Activated T-cell treated with anti-CD3 and anti-CD28 coated beads, Interleukin-2, amount 50 U/mL, for 72 hours (primary cell): ENCODE measurements around the gene TANGO2. TPM values are rescaled to one million over a fixed set of nuclear protein-coding genes. Genes with fewer than 3 reads are reported as not detected.
A peak's percentile ranks its signal among the peaks of the same experiment; 100 is the strongest.

Experiments
- ATAC-seq, 2 donors: fragments of 150-1000 bp; cut with Tn5 transposase; replicated peaks in 1 of 2; 2 replicates each; pipeline ENCODE4 v1.10.0; 2021; ENCODE audit warnings: moderate library complexity in 2 of 2, mild to moderate bottlenecking in 1 of 2
- DNase-seq, 2 donors: peaks; one replicate each; pipeline ENCODE4 v3.0.0; 2021 to 2022; ENCODE audit warnings: mixed read lengths in 1 of 2
- H3K27ac Mint-ChIP-seq: one replicate; pipeline ENCODE4 v1.8.0; 2022; ENCODE audit warnings: mild to moderate bottlenecking, moderate library complexity, mixed read lengths
- H3K27me3 Mint-ChIP-seq: one replicate; pipeline ENCODE4 v1.8.0; 2022; ENCODE audit warnings: low read depth, mixed read lengths
- H3K36me3 Mint-ChIP-seq, 2 donors: one replicate each; pipeline ENCODE4 v1.8.0; 2022; ENCODE audit warnings: mixed read lengths in 2 of 2, mild to moderate bottlenecking in 1 of 2; ENCODE audit not compliant: insufficient read depth in 2 of 2
- H3K4me1 Mint-ChIP-seq: one replicate; pipeline ENCODE4 v1.8.0; 2022; ENCODE audit warnings: low read depth, mixed read lengths
- H3K4me3 Mint-ChIP-seq, 2 donors: one replicate each; pipeline ENCODE4 v1.8.0; 2022; ENCODE audit warnings: mild to moderate bottlenecking in 2 of 2, mixed read lengths in 2 of 2, moderate library complexity in 2 of 2
- H3K9me3 Mint-ChIP-seq, 2 donors: one replicate each; pipeline ENCODE4 v1.8.0; 2022; ENCODE audit warnings: mixed read lengths in 2 of 2
- total RNA-seq, 2 donors: library from RNA; stranded (reverse); gene quantifications; one replicate each; pipeline ENCODE4 v1.2.3, GENCODE V29; 2022

TANGO2 gene
- total RNA-seq, 2 donors from 2014 or later: 35.5 to 43.0 TPM

GRCh38 chr22:20015971-20016733, 4.8 kb upstream of the TANGO2 start:
- Mint-ChIP-seq H3K4me1 (peaks cover 15% of the 10 kb centered on the region), H3K27ac (no peak overlapping the region), H3K36me3 (no peaks in the 10 kb centered on the region), H3K27me3 (peaks cover 25% of the 10 kb centered on the region), H3K4me3 (peak overlapping the region; percentile 32 to 39), H3K9me3 (no peaks in the 10 kb centered on the region)
- peak; percentile 16 for ATAC-seq
- peak; percentile 48 to 55 for DNase-seq

- Mint-ChIP-seq H3K4me3 (peak within 1 kb of the TSS; percentile 86 to 90), H3K9me3 (no peaks in the 10 kb centered on the region), H3K27ac (no peak within 1 kb of the TSS), H3K4me1 (peaks cover 20% of the 10 kb centered on the region), H3K27me3 (peaks cover 25% of the 10 kb centered on the region), H3K36me3 (no peaks in the 10 kb centered on the region)
- DNase-seq (peak; percentile 94 to 95), ATAC-seq (peak; percentile 66 to 67)
Observed at GRCh38 chr22:20016734-20017621, 3.9 kb upstream of the TANGO2 start, which contains the start of gene ARVCF. TSS of gene ARVCF (minus strand) at chr22:20016823. CDS start at chr22:19990794, 26,029 bp downstream.

GRCh38 chr22:20017622-20017958, 3.3 kb upstream of the TANGO2 start:
- no peak overlapping the region for H3K27ac Mint-ChIP-seq
- ATAC-seq: no peak
- peaks cover 26% of the 10 kb centered on the region for H3K4me1 Mint-ChIP-seq
- H3K4me3 Mint-ChIP-seq: peak overlapping the region; percentile 86 to 90
- H3K9me3 Mint-ChIP-seq: no peaks in the 10 kb centered on the region
- no peaks in the 10 kb centered on the region for H3K36me3 Mint-ChIP-seq
- H3K27me3 Mint-ChIP-seq: peaks cover 25% of the 10 kb centered on the region
- no peak for DNase-seq

- H3K4me3 Mint-ChIP-seq: peak overlapping the region; percentile 86 to 90
- no peak for ATAC-seq
Observed at GRCh38 chr22:20018001-20018400, 2.9 kb upstream of the TANGO2 start.

GRCh38 chr22:20019661-20020532, 1.0 kb upstream of the TANGO2 start:
- Mint-ChIP-seq H3K36me3 (no peaks in the 10 kb centered on the region), H3K4me3 (peak overlapping the region; percentile 91 to 93), H3K27me3 (peaks cover 20% of the 10 kb centered on the region), H3K4me1 (peaks cover 38% of the 10 kb centered on the region), H3K27ac (no peak overlapping the region), H3K9me3 (no peaks in the 10 kb centered on the region)
- DNase-seq (no peak), ATAC-seq (no peak)

More at GRCh38 chr22:20018001-20018400, 2.9 kb upstream of the TANGO2 start:
- Mint-ChIP-seq H3K9me3 (no peaks in the 10 kb centered on the region), H3K36me3 (no peaks in the 10 kb centered on the region), H3K4me1 (peaks cover 30% of the 10 kb centered on the region), H3K27me3 (peaks cover 25% of the 10 kb centered on the region), H3K27ac (no peak overlapping the region)
- DNase-seq: no peak

GRCh38 chr22:20021196-20022181, 579 bp downstream of the TANGO2 start:
- Mint-ChIP-seq H3K36me3 (no peaks in the 10 kb centered on the region), H3K4me1 (peaks cover 39% of the 10 kb centered on the region), H3K9me3 (no peaks in the 10 kb centered on the region), H3K4me3 (peak overlapping the region; percentile 91 to 93), H3K27ac (peak overlapping the region; percentile 61), H3K27me3 (peaks cover 17% of the 10 kb centered on the region)
- DNase-seq (peak; percentile 13 to 31), ATAC-seq (peak in 1 of 2 donors; percentile 12)

GRCh38 chr22:20022231-20022977, 1.5 kb downstream of the TANGO2 start:
- no peaks in the 10 kb centered on the region for H3K9me3 Mint-ChIP-seq
- ATAC-seq (no peak), DNase-seq (no peak)
- no peaks in the 10 kb centered on the region for H3K36me3 Mint-ChIP-seq
- H3K27ac Mint-ChIP-seq: peak overlapping the region; percentile 32
- peaks cover 40% of the 10 kb centered on the region for H3K4me1 Mint-ChIP-seq
- peaks cover 16% of the 10 kb centered on the region for H3K27me3 Mint-ChIP-seq
- peak overlapping the region; percentile 91 to 93 for H3K4me3 Mint-ChIP-seq

- no peaks in the 10 kb centered on the region for H3K36me3 Mint-ChIP-seq
- ATAC-seq (no peak), DNase-seq (no peak)
- H3K9me3 Mint-ChIP-seq: no peaks in the 10 kb centered on the region
- peak overlapping the region; percentile 13 to 29 for H3K4me3 Mint-ChIP-seq
- H3K27ac Mint-ChIP-seq: no peak overlapping the region
- H3K27me3 Mint-ChIP-seq: peaks cover 9% of the 10 kb centered on the region
- H3K4me1 Mint-ChIP-seq: peaks cover 37% of the 10 kb centered on the region
Observed at GRCh38 chr22:20022978-20023613, 2.2 kb downstream of the TANGO2 start.

- no peak overlapping the region for H3K27ac Mint-ChIP-seq
- no peaks in the 10 kb centered on the region for H3K36me3 Mint-ChIP-seq
- H3K27me3 Mint-ChIP-seq: no peaks in the 10 kb centered on the region
- no peak overlapping the region for H3K4me3 Mint-ChIP-seq
- no peaks in the 10 kb centered on the region for H3K9me3 Mint-ChIP-seq
- peaks cover 37% of the 10 kb centered on the region for H3K4me1 Mint-ChIP-seq
- ATAC-seq (no peak), DNase-seq (no peak)
Observed at GRCh38 chr22:20024225-20024624, 3.3 kb downstream of the TANGO2 start.

- Mint-ChIP-seq H3K4me3 (no peak overlapping the region), H3K27ac (no peak overlapping the region), H3K4me1 (peaks cover 36% of the 10 kb centered on the region), H3K27me3 (no peaks in the 10 kb centered on the region), H3K9me3 (no peaks in the 10 kb centered on the region), H3K36me3 (no peaks in the 10 kb centered on the region)
- ATAC-seq (no peak), DNase-seq (no peak)
Observed at GRCh38 chr22:20024650-20025397, 3.9 kb downstream of the TANGO2 start.
